ENCODE results near the gene KCNH2.

KCNH2 gene

DNA sequence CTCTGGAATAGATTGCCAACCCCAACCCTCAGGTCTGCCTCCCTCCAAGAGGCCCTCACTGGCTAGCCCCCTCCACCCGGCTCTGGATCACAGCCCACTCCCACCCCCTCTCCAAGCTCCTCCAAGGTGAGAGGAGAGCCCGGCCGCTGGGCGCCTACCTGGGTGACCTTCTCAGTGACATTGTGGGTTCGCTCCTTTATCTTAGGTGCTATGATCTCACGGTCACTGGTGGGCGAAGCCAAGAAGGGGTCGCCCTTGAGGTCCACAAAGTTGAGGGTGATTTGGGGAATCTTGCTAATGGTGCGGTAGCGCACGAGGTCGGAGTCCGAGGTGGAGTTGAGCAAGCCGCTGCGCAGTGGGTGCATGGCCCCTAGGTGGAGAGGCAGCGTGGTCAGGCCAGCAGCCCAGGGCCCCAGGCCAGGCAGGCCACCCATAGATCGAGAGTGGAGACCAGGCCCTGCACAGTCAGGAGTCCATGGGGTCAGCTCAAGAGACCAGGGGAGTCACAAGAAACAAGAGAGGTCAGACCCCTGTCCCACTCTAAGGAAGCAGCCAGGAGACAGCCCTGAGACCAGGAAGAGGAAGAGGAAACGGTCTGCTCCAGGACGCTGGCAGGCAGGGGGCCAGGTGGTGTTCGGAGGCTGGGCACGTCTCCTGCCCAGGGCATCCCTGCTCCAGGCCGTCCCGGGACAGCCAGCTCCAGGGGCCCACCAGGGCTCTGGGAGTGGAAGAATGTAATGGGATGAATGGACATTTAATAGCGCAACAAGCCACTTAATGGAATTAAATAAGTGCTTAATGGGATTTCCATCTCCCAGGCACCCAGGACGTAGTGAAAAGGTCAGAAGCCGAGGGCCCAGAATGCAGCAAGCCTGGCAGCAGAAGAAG lies 20.7 kb downstream of the KCNH2 start:
- no peak for DNase-seq

DNA sequence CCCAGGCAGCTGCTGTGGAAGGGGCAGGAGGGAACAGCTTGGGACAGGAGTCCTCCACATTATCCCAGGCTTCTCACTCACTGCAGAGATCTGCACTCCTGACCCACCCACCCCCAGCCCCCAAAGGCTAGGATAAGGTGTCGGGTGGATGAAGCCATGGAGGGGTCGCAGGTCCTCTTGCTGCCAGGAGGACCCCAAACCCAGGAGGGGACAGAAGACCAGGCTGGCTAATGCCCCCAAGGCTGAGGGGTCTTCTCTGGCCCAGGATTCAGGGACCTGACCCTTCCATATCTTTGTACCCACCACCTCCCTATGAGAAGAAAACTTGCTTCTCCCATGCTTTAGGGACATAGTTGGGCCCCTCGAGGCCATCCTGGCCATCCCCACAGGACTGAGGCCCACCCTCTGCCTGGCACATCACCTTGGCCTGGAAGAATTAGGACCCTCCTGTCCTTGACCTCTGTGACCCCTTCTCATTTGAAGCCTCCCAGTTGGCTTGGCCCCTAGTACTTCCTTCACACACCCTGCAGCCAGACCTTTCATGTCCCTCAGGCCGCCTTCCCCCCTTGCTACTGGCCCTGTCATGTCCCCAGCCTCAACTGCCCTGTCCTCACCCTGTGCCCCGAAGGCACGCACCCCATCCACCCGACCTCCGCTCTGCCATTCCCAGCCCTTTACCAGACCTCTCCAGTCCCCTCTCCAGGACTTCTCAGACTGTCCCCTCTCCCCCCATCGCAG lies 21.6 kb downstream of the KCNH2 start:
- no peak for DNase-seq

DNA sequence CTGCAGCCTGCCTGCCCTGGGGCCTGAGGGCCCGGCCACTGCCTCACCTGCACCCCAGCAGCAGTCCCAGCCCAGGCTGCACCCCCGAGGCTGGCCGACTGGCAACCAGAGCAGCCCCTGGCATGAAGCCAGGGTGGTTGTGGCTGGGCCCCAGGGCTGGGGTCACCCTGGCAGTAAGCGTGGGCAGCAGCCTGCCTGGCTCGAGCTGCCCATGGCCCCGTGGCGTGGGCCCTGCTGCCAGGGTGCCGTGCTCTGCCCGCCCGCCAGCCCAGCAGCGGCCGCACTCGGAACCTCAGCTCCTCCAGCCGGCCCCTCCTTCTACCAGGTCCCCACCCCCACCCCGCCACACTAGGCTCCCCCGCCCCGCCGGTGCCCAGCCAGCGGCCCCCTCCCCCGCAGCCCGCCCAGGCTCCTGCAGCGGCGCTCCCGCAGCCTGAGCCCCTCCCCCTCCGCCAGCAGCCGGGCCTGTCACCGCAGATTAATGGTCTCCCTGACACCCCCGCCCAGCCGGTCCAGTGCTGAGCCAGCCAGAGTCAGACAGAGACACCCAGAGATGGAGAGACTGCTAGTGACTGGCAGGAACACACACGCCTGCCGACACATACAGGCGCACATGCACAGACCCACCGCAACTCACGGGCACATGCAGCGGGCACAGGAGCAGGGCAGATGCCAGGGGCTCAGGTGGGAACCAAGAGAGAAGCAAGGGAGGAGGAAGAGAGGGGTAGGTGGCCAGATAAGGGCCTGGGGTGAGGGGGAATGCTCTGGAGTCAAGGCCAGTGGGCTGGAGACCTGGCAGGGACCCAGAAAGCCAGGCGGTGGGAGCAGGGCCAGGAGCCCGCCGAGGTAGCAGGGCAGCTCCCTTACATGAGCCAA lies 22.4 kb downstream of the KCNH2 start:
- DNase-seq: no peak

DNA sequence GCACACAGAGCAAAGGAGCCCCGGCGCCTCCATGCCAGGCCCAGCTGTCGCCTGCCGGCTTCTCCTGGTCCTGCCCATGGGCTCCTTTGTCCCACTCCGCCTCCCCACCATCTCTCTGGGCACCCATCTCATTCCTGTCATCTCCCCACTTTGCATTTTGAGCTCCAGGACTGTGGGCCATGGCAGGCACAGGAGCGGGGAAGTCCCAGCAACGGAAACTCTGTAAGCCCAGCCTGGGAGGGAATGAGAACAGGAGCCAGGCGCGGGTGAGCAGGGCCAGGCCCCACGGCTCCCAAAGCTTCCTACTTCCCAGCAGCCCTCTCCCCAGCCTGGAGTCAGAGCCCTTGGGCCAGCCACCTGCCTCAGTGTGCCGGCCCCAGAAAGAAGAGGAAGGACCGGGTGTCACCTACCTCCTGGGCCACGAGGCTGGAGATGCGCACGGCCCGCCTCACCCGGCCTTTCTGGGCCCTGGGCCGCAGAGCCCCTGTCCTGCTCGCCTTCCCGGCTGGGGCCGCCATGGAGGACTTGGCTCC lies 23.1 kb downstream of the KCNH2 start:
- no peak for DNase-seq

DNA sequence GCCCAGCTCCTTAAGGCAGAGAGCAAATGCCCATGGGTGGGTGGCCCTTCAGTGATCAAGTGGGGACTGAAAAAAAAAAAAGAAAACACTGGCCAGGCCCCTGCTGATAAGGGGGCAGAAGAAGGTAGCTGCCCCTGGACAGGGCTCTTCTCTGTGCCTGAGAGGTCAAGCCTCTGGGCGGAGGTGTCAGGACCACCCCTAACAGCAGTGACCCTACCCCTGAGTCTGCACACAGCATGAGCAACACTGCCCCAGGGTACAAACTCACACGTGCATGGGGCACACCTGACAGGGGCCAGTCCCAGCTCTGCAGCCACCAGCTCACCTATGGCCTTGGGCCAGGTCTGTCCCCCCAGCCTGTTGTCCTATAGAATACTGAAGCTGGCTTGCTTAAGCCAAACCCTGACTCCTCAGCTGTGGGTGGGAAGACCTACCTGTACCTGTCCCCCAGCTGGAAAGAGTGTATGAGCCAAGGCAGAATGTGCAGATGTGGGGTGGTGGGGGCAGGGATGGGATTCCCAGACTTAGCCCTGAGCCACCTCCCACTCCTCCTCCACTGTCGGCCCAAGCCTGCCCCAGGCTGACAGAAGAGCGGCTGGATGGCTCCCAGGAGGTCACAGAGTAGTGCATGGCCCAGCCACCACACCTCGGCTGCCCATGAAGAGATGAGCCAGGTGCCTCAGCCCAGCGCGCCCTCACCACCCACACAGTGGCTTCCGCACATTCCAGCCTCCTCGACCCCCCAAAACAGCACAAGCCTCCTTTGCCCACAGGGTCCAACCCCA lies 23.7 kb downstream of the KCNH2 start:
- no peak for DNase-seq

GRCh38 chr7:150953061-150953997 lies 24.8 kb downstream of the KCNH2 start:
- DNase-seq: no peak

DNA sequence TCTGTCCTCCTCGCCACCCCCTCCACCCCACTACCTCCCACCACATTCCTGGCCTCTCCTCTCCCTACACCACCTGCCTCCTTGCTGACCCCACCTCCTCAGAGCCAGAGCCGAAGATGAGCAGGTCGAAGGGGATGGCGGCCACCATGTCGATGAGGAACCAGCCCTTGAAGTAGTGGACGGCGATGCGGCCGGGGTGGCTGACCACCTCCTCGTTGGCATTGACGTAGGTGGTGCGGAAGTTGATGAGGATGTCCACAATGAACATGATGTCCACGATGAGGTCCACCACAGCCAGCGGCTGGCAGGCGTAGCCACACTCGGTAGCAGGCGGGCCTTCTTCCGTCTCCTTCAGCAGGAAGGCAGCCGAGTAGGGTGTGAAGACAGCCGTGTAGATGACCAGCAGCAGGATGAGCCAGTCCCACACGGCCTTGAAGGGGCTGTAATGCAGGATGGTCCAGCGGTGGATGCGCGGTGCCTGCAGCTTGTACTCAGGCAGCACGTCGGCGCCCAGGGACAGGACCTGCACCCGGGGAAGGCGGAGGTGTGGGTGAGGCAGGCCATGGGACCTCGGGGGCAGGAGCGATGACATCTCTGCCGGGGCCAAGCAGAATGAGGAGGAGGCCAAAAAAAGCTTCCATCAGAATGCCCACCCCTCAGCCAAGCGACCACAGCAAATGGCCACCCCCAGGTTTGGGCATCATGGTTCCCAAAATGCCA lies 25.6 kb downstream of the KCNH2 start:
- DNase-seq: no peak

- no peak for DNase-seq
These were observed 26.6 kb downstream of the KCNH2 start for GRCh38 chr7:150951521-150951920.

GRCh38 chr7:150951181-150951520 lies 27.0 kb downstream of the KCNH2 start:
- DNase-seq: no peak

DNA sequence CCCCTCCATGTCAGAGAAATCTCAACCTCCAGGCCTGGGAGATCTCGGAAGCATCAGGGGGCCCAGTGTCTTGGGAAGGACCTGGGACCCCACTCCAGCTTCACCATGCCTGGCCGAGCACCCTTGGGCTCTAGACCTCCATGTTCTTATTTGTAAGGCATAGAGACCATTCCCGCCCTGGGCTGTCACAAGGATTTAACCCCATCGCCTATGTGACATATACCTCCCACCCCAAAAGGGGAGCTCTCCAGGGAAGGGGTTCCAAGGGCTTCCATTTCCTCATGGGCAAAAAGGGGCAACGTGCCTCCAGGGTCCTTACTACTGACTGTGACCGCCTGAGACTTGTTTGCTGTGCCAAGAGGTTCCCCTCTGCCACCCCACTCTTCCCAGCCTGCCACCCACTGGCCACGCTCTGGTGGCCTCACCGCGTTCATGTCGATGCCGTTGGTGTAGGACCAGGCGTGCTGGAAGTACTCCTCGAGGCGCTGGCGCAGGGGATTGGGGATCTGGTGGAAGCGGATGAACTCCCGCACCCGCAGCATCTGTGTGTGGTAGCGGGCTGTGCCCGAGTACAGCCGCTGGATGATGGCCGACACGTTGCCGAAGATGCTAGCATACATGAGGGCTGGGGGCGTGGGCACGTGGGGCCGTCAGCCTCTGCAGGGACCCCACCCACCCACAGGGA lies 27.5 kb downstream of the KCNH2 start:
- DNase-seq: no peak

DNA sequence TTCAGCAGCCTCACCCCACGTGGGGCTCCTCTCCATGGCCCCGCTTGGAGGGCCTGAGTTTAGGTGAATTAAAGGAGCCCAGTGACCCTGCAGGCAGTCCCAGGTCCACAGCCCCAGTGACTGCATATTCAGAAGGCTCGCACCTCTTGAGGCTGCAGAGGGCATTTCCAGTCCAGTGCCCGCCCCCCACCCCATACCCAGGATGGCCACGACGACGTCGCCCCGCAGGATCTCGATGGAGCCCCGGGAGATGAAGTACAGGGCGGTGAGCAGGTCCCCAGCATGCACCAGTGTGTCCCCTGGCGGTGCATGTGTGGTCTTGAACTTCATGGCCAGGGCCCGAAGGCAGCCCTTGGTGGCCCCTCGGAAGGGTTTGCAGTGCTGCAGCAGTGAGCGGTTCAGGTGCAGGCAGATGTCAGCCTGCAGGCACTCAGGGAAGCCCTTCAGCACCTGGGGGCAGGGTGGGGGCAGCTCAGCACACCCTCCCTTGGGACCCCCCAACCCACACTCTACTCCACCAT lies 28.1 kb downstream of the KCNH2 start:
- DNase-seq: no peak

DNA sequence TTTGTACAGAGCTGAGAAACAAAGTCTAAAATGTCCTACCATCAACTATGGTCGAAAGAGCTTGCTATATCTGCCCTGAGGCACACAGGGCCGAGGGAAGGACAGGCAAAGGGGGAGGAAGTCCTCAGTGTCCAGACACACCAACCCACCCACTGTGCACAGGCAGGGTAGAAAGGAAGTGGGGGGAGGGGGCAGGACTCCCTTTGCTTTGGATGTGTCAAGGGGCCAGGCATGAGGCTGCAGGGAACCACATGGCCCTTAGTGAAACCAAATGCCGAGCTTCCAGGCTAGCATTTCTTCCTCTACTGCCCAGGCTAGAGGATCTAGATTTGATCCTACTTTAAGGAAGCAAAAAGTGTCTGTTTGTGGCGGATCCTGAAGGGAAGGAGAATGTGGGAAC lies 28.6 kb downstream of the KCNH2 start:
- no peak for DNase-seq

GRCh38 chr7:150948791-150949251 lies 29.3 kb downstream of the KCNH2 start:
- DNase-seq: no peak

- no peak for DNase-seq
These were observed 30.1 kb downstream of the KCNH2 start for GRCh38 chr7:150947761-150948651.

DNA sequence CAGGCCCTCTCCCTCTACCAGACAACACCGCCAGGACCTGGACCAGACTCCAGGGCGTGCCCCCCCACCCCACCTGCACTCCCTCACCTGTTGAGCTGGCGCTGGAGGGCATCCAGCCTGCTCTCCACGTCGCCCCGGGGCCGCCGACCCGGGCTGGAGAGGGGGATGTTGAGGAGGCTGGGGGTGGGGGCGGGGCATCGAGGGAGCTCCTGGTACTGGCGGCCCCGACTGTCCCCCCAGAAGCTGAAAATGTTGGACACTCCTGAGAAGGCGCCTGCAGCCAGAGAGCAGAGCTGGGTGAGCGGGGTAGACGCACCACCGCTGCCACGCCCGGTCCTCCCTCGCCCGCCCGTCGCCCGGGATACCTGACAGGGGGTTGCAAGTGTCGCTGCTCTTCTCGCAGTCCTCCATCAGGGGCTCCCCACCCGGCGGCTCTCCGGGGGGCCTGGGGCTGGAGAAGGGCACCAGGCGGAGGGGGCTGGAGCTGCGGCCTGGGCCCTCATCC lies 30.8 kb downstream of the KCNH2 start:
- no peak for DNase-seq

DNA sequence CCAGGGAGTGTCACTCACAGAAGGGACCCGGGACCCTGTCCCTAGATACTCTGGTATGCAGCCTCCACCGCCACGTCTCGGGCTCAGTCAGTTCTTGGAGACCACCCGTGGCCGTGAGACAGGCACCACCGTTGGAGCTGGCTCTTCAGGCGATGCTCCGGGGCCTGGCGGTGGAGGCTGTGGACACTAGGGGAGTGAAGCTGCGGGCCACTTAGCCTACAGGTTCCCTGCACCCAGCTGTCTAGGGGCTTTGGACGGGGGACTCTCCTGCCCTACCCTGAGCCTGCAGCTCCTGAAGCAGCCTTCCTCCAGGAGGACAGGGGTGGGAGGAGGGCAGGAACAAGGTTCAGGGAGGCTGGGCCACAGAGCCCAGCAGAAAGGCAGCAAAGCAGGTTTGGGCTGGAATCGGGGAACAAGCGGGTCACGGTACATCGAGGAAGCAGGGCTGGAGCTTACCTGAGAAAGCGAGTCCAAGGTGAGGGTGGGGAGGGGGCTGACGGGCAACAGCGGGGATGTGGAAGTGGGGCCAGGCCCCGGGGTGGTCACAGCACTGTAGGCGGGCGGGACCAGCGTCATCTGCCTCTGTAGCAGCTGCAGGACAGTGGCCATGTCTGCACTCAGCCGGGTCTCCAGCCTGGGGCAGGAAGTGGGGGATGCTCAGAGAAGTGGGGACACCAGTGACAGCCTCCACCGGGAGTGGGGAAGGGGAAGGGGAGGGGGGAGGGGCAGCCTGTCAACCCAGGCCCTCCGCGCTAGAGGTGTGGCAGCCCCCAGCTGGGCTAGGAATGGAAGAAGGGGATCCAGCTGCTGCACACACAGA lies 31.5 kb downstream of the KCNH2 start:
- no peak for DNase-seq

GRCh38 chr7:150945853-150946420 lies 32.2 kb downstream of the KCNH2 start:
- no peak for DNase-seq

Measured in bone marrow (tissue), 2 donors.